Measurements from ENCODE around the gene SPRED2.

Gene SPRED2

DNA sequence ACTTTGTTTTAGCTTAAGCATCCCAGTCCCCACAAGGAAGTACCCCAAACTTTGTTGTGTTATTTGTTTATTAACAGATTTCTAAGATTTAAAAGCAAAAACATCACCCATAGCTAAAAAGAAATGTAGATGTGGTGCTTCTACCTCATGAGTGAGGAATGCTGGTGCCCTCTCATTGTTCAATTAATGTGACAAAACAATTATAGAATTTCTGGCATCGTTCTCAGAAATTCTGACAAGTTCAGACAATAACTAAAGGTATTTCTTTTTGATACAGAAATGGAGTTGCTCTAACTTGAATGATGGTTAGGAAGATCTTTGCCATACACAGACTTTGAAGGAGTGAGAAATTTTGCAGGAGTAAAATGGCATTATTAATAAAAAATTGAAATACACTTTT, 42.9 kb downstream of the SPRED2 start:
- Histone ChIP-seq H3K27ac (ENCODE audit: insufficient read depth, low read depth, low read length, poor library complexity, severe bottlenecking) (no peak overlapping the region), H3K36me3 (ENCODE audit: control insufficient read depth, insufficient read depth, low read length) (no peaks in the 10 kb centered on the region), H3K9me3 (ENCODE audit: control insufficient read depth, low read length) (no peaks in the 10 kb centered on the region), H3K27me3 (ENCODE audit: control insufficient read depth, insufficient read depth, low read length, poor library complexity, severe bottlenecking) (no peaks in the 10 kb centered on the region), H3K4me3 (ENCODE audit: insufficient read depth, low read depth, low read length) (no peak overlapping the region), H3K4me1 (ENCODE audit: control insufficient read depth, insufficient read depth, low read length) (peaks cover 13% of the 10 kb centered on the region)
- WGBS, 2 experiments: 90% methylated on average over 1 of the region's 1 CpG; no CpG with 5 or more reads in 1 of the 2 experiments

DNA sequence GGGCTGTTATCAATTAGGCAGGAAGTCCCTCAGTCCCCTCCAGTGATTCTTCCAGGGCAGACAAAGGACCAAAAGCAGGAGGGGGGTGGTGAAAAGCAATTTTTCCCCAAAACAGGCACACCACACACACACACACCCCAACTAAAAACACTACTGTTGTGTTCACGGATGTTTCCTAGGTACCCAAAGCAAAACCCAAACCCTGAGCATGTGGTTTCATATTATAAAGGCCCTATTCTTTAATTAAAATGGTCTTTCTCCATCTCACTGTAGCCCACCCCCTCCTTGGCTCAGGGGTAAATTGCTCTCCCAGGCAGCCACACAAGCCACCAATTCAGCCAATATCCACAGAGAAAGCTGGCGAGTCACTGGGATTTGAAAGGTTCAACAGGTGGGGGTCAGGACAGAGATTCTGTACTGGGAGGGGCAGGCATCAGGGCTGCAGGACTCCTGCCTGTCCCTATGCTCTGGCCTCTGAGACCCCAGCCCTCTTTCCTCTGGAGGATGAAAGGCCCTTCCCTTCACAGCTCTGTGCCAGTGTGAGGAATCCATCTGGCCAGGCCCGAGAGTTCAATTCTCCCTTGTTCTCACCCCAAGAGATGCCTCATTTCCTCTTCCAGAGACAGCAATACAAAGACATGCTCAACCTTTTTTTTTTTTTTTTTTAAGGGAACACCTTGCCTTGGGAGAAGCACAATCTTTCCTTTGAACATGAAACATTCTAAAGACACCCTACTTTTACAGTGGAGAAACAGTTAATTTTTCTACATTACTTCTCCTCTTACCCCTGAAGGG, 43.6 kb downstream of the SPRED2 start:
- WGBS, 2 experiments: 69 to 76% methylated on average over 3 of the region's 3 CpGs
- H3K27ac ChIP-seq (ENCODE audit: insufficient read depth, low read depth, low read length, poor library complexity, severe bottlenecking): no peak overlapping the region

DNA sequence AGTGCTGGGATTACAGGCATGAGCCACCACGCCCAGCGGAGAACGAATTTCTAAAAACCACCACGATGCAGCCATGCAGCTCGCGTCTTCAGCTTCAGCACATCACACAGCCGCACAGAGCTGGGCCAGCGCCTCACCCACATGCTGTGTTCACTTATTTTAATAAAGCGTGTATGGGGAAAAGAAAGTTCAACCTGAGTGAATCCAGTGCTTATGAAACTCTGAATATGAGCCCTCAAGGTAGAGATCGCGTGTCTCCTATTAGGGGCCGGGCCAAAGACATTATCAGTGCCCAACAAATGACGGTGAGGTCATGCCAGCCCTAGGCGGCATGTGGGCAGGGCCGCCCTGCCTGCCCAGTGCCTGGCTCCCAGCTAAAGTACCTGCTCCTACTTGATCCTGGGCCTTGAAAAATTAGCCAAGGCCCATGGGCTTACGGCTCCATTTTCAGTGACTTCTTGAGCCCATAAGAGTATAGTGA, 44.3 kb downstream of the SPRED2 start:
- H3K4me3 ChIP-seq (ENCODE audit: insufficient read depth, low read depth, low read length): no peak overlapping the region
- 96% methylated on average over 16 of the region's 16 CpGs for WGBS, 2 experiments
- no peak overlapping the region for H3K27ac ChIP-seq (ENCODE audit: insufficient read depth, low read depth, low read length, poor library complexity, severe bottlenecking)
- no peaks in the 10 kb centered on the region for H3K36me3 ChIP-seq (ENCODE audit: control insufficient read depth, insufficient read depth, low read length)
- H3K9me3 ChIP-seq (ENCODE audit: control insufficient read depth, low read length): no peaks in the 10 kb centered on the region
- peaks cover 14% of the 10 kb centered on the region for H3K4me1 ChIP-seq (ENCODE audit: control insufficient read depth, insufficient read depth, low read length)
- no peaks in the 10 kb centered on the region for H3K27me3 ChIP-seq (ENCODE audit: control insufficient read depth, insufficient read depth, low read length, poor library complexity, severe bottlenecking)

More for the DNA sequence above, 43.6 kb downstream of the SPRED2 start:
- Histone ChIP-seq H3K4me3 (ENCODE audit: insufficient read depth, low read depth, low read length) (no peak overlapping the region), H3K27me3 (ENCODE audit: control insufficient read depth, insufficient read depth, low read length, poor library complexity, severe bottlenecking) (no peaks in the 10 kb centered on the region), H3K9me3 (ENCODE audit: control insufficient read depth, low read length) (no peaks in the 10 kb centered on the region), H3K36me3 (ENCODE audit: control insufficient read depth, insufficient read depth, low read length) (no peaks in the 10 kb centered on the region), H3K4me1 (ENCODE audit: control insufficient read depth, insufficient read depth, low read length) (peaks cover 13% of the 10 kb centered on the region)

DNA sequence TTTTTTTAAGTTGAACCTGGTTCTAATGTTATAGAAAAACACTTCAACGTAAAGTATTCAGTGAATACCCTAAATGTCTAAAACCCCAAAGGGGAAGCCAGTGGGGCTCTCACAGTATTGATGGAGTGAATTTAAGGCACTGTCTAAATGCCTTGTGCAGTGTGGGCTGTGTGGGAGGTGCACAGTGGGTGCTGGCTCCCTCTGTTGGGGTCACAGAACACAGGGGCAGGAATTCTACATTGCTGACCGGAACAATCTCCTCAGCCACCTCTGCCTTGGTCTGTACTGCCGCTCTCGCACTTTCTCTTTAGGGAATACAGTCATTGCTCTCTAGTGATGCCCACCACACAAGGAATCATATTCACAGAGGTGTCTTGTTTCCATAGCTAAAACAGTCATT, 45.4 kb downstream of the SPRED2 start:
- Histone ChIP-seq H3K27ac (ENCODE audit: insufficient read depth, low read depth, low read length, poor library complexity, severe bottlenecking) (no peak overlapping the region), H3K4me1 (ENCODE audit: control insufficient read depth, insufficient read depth, low read length) (peaks cover 19% of the 10 kb centered on the region), H3K9me3 (ENCODE audit: control insufficient read depth, low read length) (no peaks in the 10 kb centered on the region), H3K27me3 (ENCODE audit: control insufficient read depth, insufficient read depth, low read length, poor library complexity, severe bottlenecking) (no peaks in the 10 kb centered on the region), H3K36me3 (ENCODE audit: control insufficient read depth, insufficient read depth, low read length) (no peaks in the 10 kb centered on the region), H3K4me3 (ENCODE audit: insufficient read depth, low read depth, low read length) (no peak overlapping the region)
- WGBS, 2 experiments: 90 to 93% methylated on average over 4 of the region's 4 CpGs

DNA sequence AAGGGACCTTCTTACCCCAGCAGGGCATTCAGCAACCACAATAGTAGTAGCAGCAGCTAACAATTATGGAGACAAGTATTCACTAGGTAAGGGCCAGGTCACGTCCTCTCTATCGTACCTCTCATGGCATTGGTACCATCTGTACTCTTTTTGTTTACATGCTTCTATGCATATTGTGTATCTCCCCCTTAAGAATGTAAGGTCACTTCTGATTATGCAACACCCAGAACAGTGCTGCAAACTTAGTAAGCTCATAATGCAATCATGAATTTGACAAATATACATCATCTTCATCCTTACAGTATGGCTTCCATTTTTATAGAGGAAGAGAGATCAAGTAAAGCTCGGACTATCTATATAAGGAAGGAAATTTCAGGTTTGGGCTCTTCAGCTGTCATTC, 46.1 kb downstream of the SPRED2 start:
- Histone ChIP-seq H3K4me3 (ENCODE audit: insufficient read depth, low read depth, low read length) (no peak overlapping the region), H3K4me1 (ENCODE audit: control insufficient read depth, insufficient read depth, low read length) (peaks cover 19% of the 10 kb centered on the region), H3K27ac (ENCODE audit: insufficient read depth, low read depth, low read length, poor library complexity, severe bottlenecking) (no peak overlapping the region), H3K36me3 (ENCODE audit: control insufficient read depth, insufficient read depth, low read length) (no peaks in the 10 kb centered on the region), H3K9me3 (ENCODE audit: control insufficient read depth, low read length) (no peaks in the 10 kb centered on the region), H3K27me3 (ENCODE audit: control insufficient read depth, insufficient read depth, low read length, poor library complexity, severe bottlenecking) (no peaks in the 10 kb centered on the region)
- 96 to 98% methylated on average over 3 of the region's 3 CpGs for WGBS, 2 experiments

DNA sequence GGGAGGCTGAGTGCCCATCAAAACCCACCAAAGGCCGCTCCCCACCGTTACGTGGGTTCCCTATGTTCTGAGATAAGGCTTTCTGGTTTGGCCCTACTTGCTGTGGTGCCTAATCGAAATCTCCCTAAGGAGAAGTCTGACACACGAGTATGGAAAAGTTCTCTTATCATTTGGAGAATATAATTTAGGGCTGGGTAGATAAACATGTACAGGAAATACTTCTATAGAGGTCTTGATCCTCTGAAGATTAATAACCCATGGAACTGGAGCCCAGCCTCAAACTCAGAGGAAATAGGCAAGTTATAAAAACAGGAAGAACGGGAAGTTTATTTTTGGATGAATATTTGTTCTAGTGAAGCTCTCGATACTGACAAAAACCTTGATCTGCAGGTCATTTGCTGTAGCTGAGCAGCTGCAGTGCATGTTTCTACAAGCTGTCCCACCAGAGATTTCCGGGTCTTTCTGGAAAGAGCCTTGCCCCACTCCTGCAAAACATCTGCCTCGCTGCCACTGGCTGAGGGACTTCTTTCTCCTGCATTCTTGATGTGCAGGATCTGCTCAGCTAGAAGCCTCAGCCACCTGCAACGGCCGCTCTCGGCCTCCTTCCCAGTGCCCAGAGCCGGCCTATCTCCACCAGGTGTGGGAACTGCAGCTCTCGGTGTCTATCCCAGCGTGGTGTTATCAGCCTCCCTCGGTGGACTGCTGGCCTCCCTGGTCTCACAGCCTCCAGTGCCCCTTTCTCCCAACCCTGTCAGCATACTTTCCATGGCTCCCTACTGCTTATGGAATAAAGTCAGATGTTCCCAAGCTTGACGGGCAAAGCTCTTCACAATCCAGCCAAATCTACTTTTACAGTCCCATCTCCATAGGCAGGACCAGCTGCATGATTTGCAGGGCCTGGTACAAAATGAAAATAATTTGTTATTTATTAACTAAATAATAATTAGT, 48.6 kb downstream of the SPRED2 start:
- Histone ChIP-seq H3K4me3 (ENCODE audit: insufficient read depth, low read depth, low read length) (no peak overlapping the region), H3K9me3 (ENCODE audit: control insufficient read depth, low read length) (no peaks in the 10 kb centered on the region), H3K36me3 (ENCODE audit: control insufficient read depth, insufficient read depth, low read length) (no peaks in the 10 kb centered on the region), H3K4me1 (ENCODE audit: control insufficient read depth, insufficient read depth, low read length) (peaks cover 11% of the 10 kb centered on the region), H3K27me3 (ENCODE audit: control insufficient read depth, insufficient read depth, low read length, poor library complexity, severe bottlenecking) (no peaks in the 10 kb centered on the region), H3K27ac (ENCODE audit: insufficient read depth, low read depth, low read length, poor library complexity, severe bottlenecking) (no peak overlapping the region)
- WGBS, 2 experiments: 93 to 95% methylated on average over 17 of the region's 17 CpGs

DNA sequence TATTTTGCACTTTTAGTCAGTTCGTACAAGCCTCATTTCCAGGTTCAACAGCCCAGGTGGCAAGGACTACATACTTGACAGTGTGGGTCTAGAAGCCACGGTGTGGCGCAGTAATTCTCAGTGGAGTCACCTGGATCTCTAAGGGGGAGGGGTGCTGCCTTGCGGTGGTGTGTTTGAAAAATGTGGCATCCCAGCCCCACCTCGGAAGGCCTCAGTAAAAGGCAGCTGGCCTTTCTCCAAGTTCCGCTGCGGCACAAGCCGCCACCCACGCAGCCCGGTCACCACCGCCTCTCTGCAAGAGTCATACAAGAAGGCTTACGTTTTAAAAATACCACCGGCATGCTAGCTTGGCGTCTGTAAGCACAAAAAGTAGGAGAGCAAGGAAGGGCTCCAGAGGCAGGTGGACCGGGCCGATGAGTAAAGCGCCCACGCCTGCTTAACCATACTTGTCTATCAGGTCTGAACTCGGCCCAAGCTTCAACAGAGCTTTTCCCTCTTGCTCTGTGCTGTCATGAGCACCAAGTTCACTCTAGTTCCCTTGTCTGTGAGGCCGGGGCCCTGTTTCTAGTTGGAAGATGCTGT, 49.5 kb downstream of the SPRED2 start:
- H3K4me1 ChIP-seq (ENCODE audit: control insufficient read depth, insufficient read depth, low read length): peaks cover 12% of the 10 kb centered on the region
- no peak overlapping the region for H3K4me3 ChIP-seq (ENCODE audit: insufficient read depth, low read depth, low read length)
- WGBS, 2 experiments: 76 to 80% methylated on average over 20 of the region's 20 CpGs

DNA sequence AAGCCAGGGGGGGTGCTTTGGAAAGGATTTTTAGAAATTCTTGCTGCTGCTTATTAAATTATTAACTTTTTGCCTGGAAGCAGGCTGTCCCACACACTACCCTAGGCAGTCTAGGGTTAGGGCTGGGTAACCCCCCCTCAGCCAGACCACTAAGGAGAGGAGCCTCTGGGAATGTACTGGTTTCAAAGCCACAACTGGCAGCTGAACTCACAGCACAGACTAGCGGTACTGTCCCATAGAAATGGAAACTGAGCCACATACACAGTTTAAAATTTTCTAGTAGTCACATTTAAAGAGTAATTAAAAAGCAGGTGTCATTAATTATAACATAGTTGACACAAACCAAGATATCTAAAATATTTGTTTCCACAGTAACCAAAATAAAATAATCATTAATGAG, 50.1 kb downstream of the SPRED2 start:
- Histone ChIP-seq H3K36me3 (ENCODE audit: control insufficient read depth, insufficient read depth, low read length) (no peaks in the 10 kb centered on the region), H3K4me3 (ENCODE audit: insufficient read depth, low read depth, low read length) (no peak overlapping the region), H3K27me3 (ENCODE audit: control insufficient read depth, insufficient read depth, low read length, poor library complexity, severe bottlenecking) (no peaks in the 10 kb centered on the region), H3K27ac (ENCODE audit: insufficient read depth, low read depth, low read length, poor library complexity, severe bottlenecking) (no peak overlapping the region), H3K4me1 (ENCODE audit: control insufficient read depth, insufficient read depth, low read length) (peaks cover 14% of the 10 kb centered on the region), H3K9me3 (ENCODE audit: control insufficient read depth, low read length) (no peaks in the 10 kb centered on the region)
- WGBS, 2 experiments: 50 to 92% methylated on average over 1 of the region's 1 CpG

More for the DNA sequence above, 49.5 kb downstream of the SPRED2 start:
- Histone ChIP-seq H3K36me3 (ENCODE audit: control insufficient read depth, insufficient read depth, low read length) (no peaks in the 10 kb centered on the region), H3K27me3 (ENCODE audit: control insufficient read depth, insufficient read depth, low read length, poor library complexity, severe bottlenecking) (no peaks in the 10 kb centered on the region), H3K9me3 (ENCODE audit: control insufficient read depth, low read length) (no peaks in the 10 kb centered on the region), H3K27ac (ENCODE audit: insufficient read depth, low read depth, low read length, poor library complexity, severe bottlenecking) (no peak overlapping the region)

DNA sequence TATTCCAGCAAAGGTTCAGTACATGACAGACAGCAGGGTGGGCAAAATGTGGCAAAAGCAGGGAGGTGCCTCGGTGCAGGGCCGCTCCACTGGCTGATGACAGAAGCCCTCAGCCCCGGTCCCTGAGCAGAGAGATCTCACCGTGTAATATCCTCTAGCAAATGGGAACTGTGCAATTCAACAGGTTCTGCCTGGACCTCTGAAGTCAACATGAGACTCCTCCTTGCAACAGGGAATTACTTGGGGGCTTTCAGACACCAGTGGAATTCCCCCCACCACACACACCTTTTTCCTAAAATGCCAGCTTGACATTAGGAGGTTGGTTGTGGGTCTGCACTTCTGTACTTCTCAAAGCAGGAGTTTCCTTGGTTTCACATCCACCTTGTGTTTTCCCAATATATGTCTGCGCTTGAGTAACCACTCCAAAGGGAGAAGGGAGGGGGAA, 50.8 kb downstream of the SPRED2 start:
- no peaks in the 10 kb centered on the region for H3K27me3 ChIP-seq (ENCODE audit: control insufficient read depth, insufficient read depth, low read length, poor library complexity, severe bottlenecking)
- H3K9me3 ChIP-seq (ENCODE audit: control insufficient read depth, low read length): no peaks in the 10 kb centered on the region
- 93 to 97% methylated on average over 5 of the region's 5 CpGs for WGBS, 2 experiments
- H3K36me3 ChIP-seq (ENCODE audit: control insufficient read depth, insufficient read depth, low read length): no peaks in the 10 kb centered on the region
- H3K27ac ChIP-seq (ENCODE audit: insufficient read depth, low read depth, low read length, poor library complexity, severe bottlenecking): no peak overlapping the region
- H3K4me1 ChIP-seq (ENCODE audit: control insufficient read depth, insufficient read depth, low read length): peaks cover 12% of the 10 kb centered on the region
- no peak overlapping the region for H3K4me3 ChIP-seq (ENCODE audit: insufficient read depth, low read depth, low read length)

DNA sequence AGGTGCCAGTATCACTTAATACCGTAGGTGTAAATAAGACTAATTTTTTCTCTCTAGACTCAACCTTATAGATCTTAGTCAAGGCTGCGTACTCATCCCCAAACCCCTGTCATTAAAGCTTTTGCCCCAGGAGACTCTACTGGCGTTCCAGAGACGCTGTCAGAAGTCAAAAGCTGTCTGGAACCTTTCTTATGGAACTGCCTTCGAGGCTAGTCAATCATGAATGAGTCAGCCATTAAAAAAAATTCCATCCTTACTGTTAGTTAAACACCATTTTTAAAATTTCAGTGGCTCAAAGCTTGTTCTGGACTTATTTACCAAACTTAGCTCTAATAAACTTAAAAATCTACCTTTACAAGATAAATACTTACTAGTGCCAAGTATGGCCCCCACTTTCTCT, 52.1 kb downstream of the SPRED2 start:
- WGBS, 2 experiments: 85% methylated on average over 5 of the region's 5 CpGs
- Histone ChIP-seq H3K27me3 (ENCODE audit: control insufficient read depth, insufficient read depth, low read length, poor library complexity, severe bottlenecking) (no peaks in the 10 kb centered on the region), H3K9me3 (ENCODE audit: control insufficient read depth, low read length) (no peaks in the 10 kb centered on the region), H3K27ac (ENCODE audit: insufficient read depth, low read depth, low read length, poor library complexity, severe bottlenecking) (no peak overlapping the region), H3K36me3 (ENCODE audit: control insufficient read depth, insufficient read depth, low read length) (no peaks in the 10 kb centered on the region), H3K4me3 (ENCODE audit: insufficient read depth, low read depth, low read length) (no peak overlapping the region), H3K4me1 (ENCODE audit: control insufficient read depth, insufficient read depth, low read length) (peaks cover 12% of the 10 kb centered on the region)

All from ectodermal cell (in vitro differentiated cells).